ENCODE results near the gene DNAAF8. TPM values are rescaled to one million over a fixed set of nuclear protein-coding genes. Genes with fewer than 3 reads are reported as not detected.

The DNAAF8 gene
- total and polyA plus RNA-seq, 2 of the 4 experiments (the other 2 are of a cell fraction), result 0.54 to 1.7 TPM

- no peaks in the 10 kb centered on the region for H3K4me1 ChIP-seq (ENCODE audit: control insufficient read depth, insufficient read depth, low read length)
- no TSS peak for BruUV-seq (replicated peaks)
- in situ Hi-C loops (cut with MboI; ENCODE audit: low sequenced_read_pairs) (no loop called here), dilution Hi-C loops (cut with HindIII; ENCODE audit: low sequenced_read_pairs, unreplicated experiment) (no loop called here), intact Hi-C loops (cut with micrococcal nuclease) (no loop called here)
- 0 out of 4 replicates have a peak, but pooled peaks cover 0 to 4% of the 10 kb centered on the region in 2 experiments for H3K79me1 ChIP-seq (ENCODE audit: low read depth in 1 of 2, low read length in 2 of 2)
- H4K91ac ChIP-seq (ENCODE audit: insufficient read depth, low read depth, low read length), result no peak overlapping the region
- H3K18ac ChIP-seq (ENCODE audit: low read depth, low read length), result no peak overlapping the region
- CTCF ChIA-PET, result interaction anchor here (0.7 kb wide), 1 partner anchor 10 kb away, joined by 3 read pairs; no protein-coding TSS in a partner anchor
- no peak overlapping the region for H3K14ac ChIP-seq (replicated peaks; ENCODE audit: low read depth, low read length)
- H2BK20ac ChIP-seq (ENCODE audit: low read depth, low read length), result no peak overlapping the region
- no peak overlapping the region for H2BK120ac ChIP-seq (ENCODE audit: low read depth, low read length)
- H3K4me2 ChIP-seq (ENCODE audit: low read depth, low read length), result no peak overlapping the region
- H3K56ac ChIP-seq (ENCODE audit: extremely low read depth, insufficient read depth, low read length), result no peak overlapping the region
- no peak overlapping the region for H2AK5ac ChIP-seq (ENCODE audit: low read depth, low read length)
- no peaks in the 10 kb centered on the region for H3K27me3 ChIP-seq (ENCODE audit: control insufficient read depth, insufficient read depth, low read length)
- no peak overlapping the region for H2BK15ac ChIP-seq (ENCODE audit: low read depth, low read length)
- H3K9ac ChIP-seq (ENCODE audit: low read depth, low read length), result no peak overlapping the region
- TF ChIP-seq POLR2A (IDR thresholded peaks at IDR 0.05; ENCODE audit: low read depth, low read length) (no peak), USF2 (IDR thresholded peaks at IDR 0.05; ENCODE audit: low read depth, low read length) (peak; percentile 67), ELK1 (IDR thresholded peaks at IDR 0.05; ENCODE audit: borderline replicate concordance, low read depth, low read length) (no peak), BHLHE40 (IDR thresholded peaks at IDR 0.05; ENCODE audit: low read depth, low read length) (no peak)
- H2BK5ac ChIP-seq (ENCODE audit: low read depth, low read length, poor library complexity, severe bottlenecking), result no peak overlapping the region
- H2AFZ ChIP-seq (replicated peaks; ENCODE audit: low read length, poor library complexity), result no peak overlapping the region
- no peak overlapping the region for H4K5ac ChIP-seq (ENCODE audit: low read depth, low read length)
- peak overlapping the region; percentile 51 for H2AK9ac ChIP-seq (replicated peaks; ENCODE audit: low read depth, low read length, poor library complexity)
- no peak overlapping the region for H3K4ac ChIP-seq (ENCODE audit: low read depth, low read length)
- peaks cover 2% of the 10 kb centered on the region for H3K36me3 ChIP-seq (ENCODE audit: control insufficient read depth, insufficient read depth, low read length)
- H3K9me1 ChIP-seq (ENCODE audit: insufficient read depth, low read length), result no peaks in the 10 kb centered on the region
- DNase-seq (no peak), ATAC-seq (ENCODE audit: low read depth) (no peak)
- no peaks in the 10 kb centered on the region for H4K20me1 ChIP-seq (ENCODE audit: insufficient read depth, low read length)
- 83% methylated on average over 1 of the region's 3 CpGs; no CpG with 5 or more reads in 1 of the 2 experiments for WGBS, 2 experiments (ENCODE audit: extremely low coverage in 2 of 2, insufficient read length in 1 of 2)
- no peak overlapping the region for H4K8ac ChIP-seq (ENCODE audit: low read depth in 2 of 2, low read length in 2 of 2)
- H3K27ac ChIP-seq (ENCODE audit: insufficient read depth, low read length), result no peak overlapping the region
- no peak overlapping the region for H3K23ac ChIP-seq (ENCODE audit: low read depth, low read length)
- no peaks in the 10 kb centered on the region for H3K9me3 ChIP-seq (ENCODE audit: control insufficient read depth, insufficient read depth, low read length)
- no peak overlapping the region for H3K4me3 ChIP-seq (ENCODE audit: insufficient read depth, low read depth, low read length)
- POLR2A ChIA-PET (ENCODE audit: unreplicated experiment), result no interaction called here
These were observed 10.9 kb downstream of the DNAAF8 start for GRCh38 chr16:4745274-4745569.

All from IMR-90 (cell line).